ENCODE results near the gene HYAL3. TPM values are rescaled to one million over a fixed set of nuclear protein-coding genes. Genes with fewer than 3 reads are reported as not detected.
A peak's percentile ranks its signal among the peaks of the same experiment; 100 is the strongest.

The HYAL3 gene
- total RNA-seq (2014; rRNA removed; shearing (Covaris generic); ENCODE audit: low replicate concordance): 3.0 and 8.0 TPM in 2 replicates

GRCh38 chr3:50298836-50299637 lies at the start of gene HYAL3, which contains the start of gene NAA80:
Gene HYAL3, minus strand, starts transcription at chr3:50299405. Its CDS starts 3,803 bp downstream, at chr3:50295602.
Gene NAA80, minus strand, starts transcription at chr3:50299405. Its CDS starts 1,942 bp downstream, at chr3:50297463.
- Histone ChIP-seq H3K36me3 (no peaks in the 10 kb centered on the region), H3K27me3 (no peaks in the 10 kb centered on the region), H3K9me3 (no peaks in the 10 kb centered on the region), H3K4me3 (peak within 1 kb of the TSS; percentile 65)
- DNase-seq: peak; percentile 96

GRCh38 chr3:50347187-50347813 lies 48.1 kb upstream of the HYAL3 start:
- H3K27me3 ChIP-seq: no peaks in the 10 kb centered on the region
- DNase-seq: peak; percentile 52

GRCh38 chr3:50345586-50346234 lies 46.5 kb upstream of the HYAL3 start, which contains the start of gene ZMYND10:
Gene ZMYND10, minus strand, starts transcription at chr3:50345732. Its CDS starts 153 bp downstream, at chr3:50345579.
- DNase-seq: no peak
- Histone ChIP-seq H3K4me3 (no peak within 1 kb of the TSS), H3K27me3 (no peaks in the 10 kb centered on the region), H3K9me3 (no peaks in the 10 kb centered on the region), H3K36me3 (no peaks in the 10 kb centered on the region; the same call in 1 of the 2 replicates)

More at GRCh38 chr3:50347187-50347813, 48.1 kb upstream of the HYAL3 start:
- Histone ChIP-seq H3K4me3 (no peak overlapping the region), H3K36me3 (peaks cover 6% of the 10 kb centered on the region), H3K9me3 (no peaks in the 10 kb centered on the region)

- DNase-seq: no peak
- no peak overlapping the region for H3K4me3 ChIP-seq
- H3K9me3 ChIP-seq: no peaks in the 10 kb centered on the region
- no peaks in the 10 kb centered on the region for H3K27me3 ChIP-seq
- no peaks in the 10 kb centered on the region; the same call in 1 of the 2 replicates for H3K36me3 ChIP-seq
These were observed 45.8 kb upstream of the HYAL3 start for GRCh38 chr3:50345008-50345407.

GRCh38 chr3:50342813-50343633 lies 43.8 kb upstream of the HYAL3 start:
- H3K27me3 ChIP-seq: no peaks in the 10 kb centered on the region
- H3K4me3 ChIP-seq: no peak overlapping the region
- H3K9me3 ChIP-seq: no peaks in the 10 kb centered on the region
- no peak for DNase-seq
- no peaks in the 10 kb centered on the region; the same call in 1 of the 2 replicates for H3K36me3 ChIP-seq

- H3K36me3 ChIP-seq: 0 out of 2 replicates have a peak, but pooled peaks cover 2% of the 10 kb centered on the region
- H3K9me3 ChIP-seq: no peaks in the 10 kb centered on the region
- DNase-seq: no peak
- no peak overlapping the region for H3K4me3 ChIP-seq
- H3K27me3 ChIP-seq: no peaks in the 10 kb centered on the region
These were observed 42.9 kb upstream of the HYAL3 start for GRCh38 chr3:50341996-50342650.

GRCh38 chr3:50341537-50341936 lies 42.3 kb upstream of the HYAL3 start:
- H3K4me3 ChIP-seq: no peak overlapping the region
- no peaks in the 10 kb centered on the region for H3K27me3 ChIP-seq

GRCh38 chr3:50340448-50341329 lies 41.5 kb upstream of the HYAL3 start, which contains the start of gene RASSF1:
Gene RASSF1, minus strand, starts transcription at chr3:50340836. Its CDS starts 31 bp downstream, at chr3:50340805.
- Histone ChIP-seq H3K36me3 (peaks cover 13% of the 10 kb centered on the region), H3K4me3 (peak within 1 kb of the TSS; percentile 50), H3K9me3 (no peaks in the 10 kb centered on the region), H3K27me3 (no peaks in the 10 kb centered on the region)
- peak; percentile 78 for DNase-seq

More at GRCh38 chr3:50341537-50341936, 42.3 kb upstream of the HYAL3 start:
- peaks cover 5% of the 10 kb centered on the region for H3K36me3 ChIP-seq
- DNase-seq: no peak
- no peaks in the 10 kb centered on the region for H3K9me3 ChIP-seq

- Histone ChIP-seq H3K4me3 (peak overlapping the region; percentile 50), H3K27me3 (no peaks in the 10 kb centered on the region), H3K36me3 (peaks cover 15% of the 10 kb centered on the region), H3K9me3 (no peaks in the 10 kb centered on the region)
- DNase-seq: no peak
These were observed 40.9 kb upstream of the HYAL3 start for GRCh38 chr3:50340147-50340447.

- Histone ChIP-seq H3K4me3 (peak overlapping the region; percentile 50), H3K9me3 (no peaks in the 10 kb centered on the region), H3K36me3 (peaks cover 15% of the 10 kb centered on the region), H3K27me3 (no peaks in the 10 kb centered on the region)
- DNase-seq: no peak
These were observed 40.4 kb upstream of the HYAL3 start for GRCh38 chr3:50339485-50340146.

GRCh38 chr3:50338965-50339364 lies 39.8 kb upstream of the HYAL3 start:
- no peak for DNase-seq
- peaks cover 22% of the 10 kb centered on the region for H3K36me3 ChIP-seq
- H3K27me3 ChIP-seq: no peaks in the 10 kb centered on the region
- no peak overlapping the region for H3K4me3 ChIP-seq
- no peaks in the 10 kb centered on the region for H3K9me3 ChIP-seq

- H3K36me3 ChIP-seq: peaks cover 24% of the 10 kb centered on the region
- peak overlapping the region; percentile 87 for H3K4me3 ChIP-seq
- peak; percentile 98 for DNase-seq
- H3K9me3 ChIP-seq: no peaks in the 10 kb centered on the region
- no peaks in the 10 kb centered on the region for H3K27me3 ChIP-seq
These were observed 38.1 kb upstream of the HYAL3 start for GRCh38 chr3:50337175-50337861.

- DNase-seq: no peak
- H3K36me3 ChIP-seq: peaks cover 28% of the 10 kb centered on the region
- no peaks in the 10 kb centered on the region for H3K9me3 ChIP-seq
- no peaks in the 10 kb centered on the region for H3K27me3 ChIP-seq
- H3K4me3 ChIP-seq: peak overlapping the region; percentile 87
These were observed 37.4 kb upstream of the HYAL3 start for GRCh38 chr3:50336452-50337174.
